Omental fat pad (tissue), 4 donors: ENCODE results near the gene BCL11B. TPM values are rescaled to one million over a fixed set of nuclear protein-coding genes. Genes with fewer than 3 reads are reported as not detected.

Experiments
- ATAC-seq: fragments of 150-250 bp; one replicate; pipeline ENCODE4 v1.9.1; 2016; ENCODE audit warnings: mild to moderate bottlenecking, moderate library complexity; ENCODE audit not compliant: low FRiP score
- DNase-seq: peaks from one replicate; pipeline ENCODE4 v3.0.0-alpha.2; 2019; ENCODE audit warnings: low spot score
- CTCF ChIP-seq, 3 donors: fragments of 450-650 bp; IDR thresholded peaks; one replicate each; pipeline ENCODE4 v1.5.1; 2016 to 2017; ENCODE audit warnings: antibody characterized with exemption in 3 of 3, mild to moderate bottlenecking in 3 of 3, moderate library complexity in 2 of 3
- total RNA-seq, 4 donors: library from RNA; depleted of rRNA; stranded (reverse); fragments of >200 nt; gene quantifications; one replicate each; pipeline ENCODE4 v1.1.0, GENCODE V29; 2016

The BCL11B gene
- total RNA-seq, 4 donors from 2014 or later = 0.56 to 2.0 (median 0.77) TPM

GRCh38 chr14:99203801-99204200 is 68.2 kb downstream of the BCL11B start:
- TF ChIP-seq CTCF (IDR thresholded peaks at IDR 0.05) = no peak
- ATAC-seq (no peak), DNase-seq (no peak)

- TF ChIP-seq CTCF (IDR thresholded peaks at IDR 0.05) = no peak
- ATAC-seq = no peak
- no peak for DNase-seq
These were observed 68.9 kb downstream of the BCL11B start for GRCh38 chr14:99203080-99203479.

- ATAC-seq (no peak), DNase-seq (no peak)
- TF ChIP-seq CTCF (IDR thresholded peaks at IDR 0.05) = no peak
These were observed 69.5 kb downstream of the BCL11B start for GRCh38 chr14:99202516-99202915.

- ATAC-seq = no peak
- no peak for TF ChIP-seq CTCF (IDR thresholded peaks at IDR 0.05)
- DNase-seq = no peak
These were observed 70.5 kb downstream of the BCL11B start for GRCh38 chr14:99201351-99202073.

GRCh38 chr14:99200654-99201005 is 71.4 kb downstream of the BCL11B start:
- ATAC-seq = no peak
- no peak for DNase-seq
- TF ChIP-seq CTCF (IDR thresholded peaks at IDR 0.05) = no peak

- ATAC-seq = no peak
- no peak for TF ChIP-seq CTCF (IDR thresholded peaks at IDR 0.05)
- DNase-seq = no peak
These were observed 71.9 kb downstream of the BCL11B start for GRCh38 chr14:99199846-99200653.
